Muscle of leg (tissue), 11 donors: Measurements from ENCODE around the gene GNA12. TPM values are rescaled to one million over a fixed set of nuclear protein-coding genes. Genes with fewer than 3 reads are reported as not detected.
"Not testable (repeated sequence)": the region's sequence is repeated elsewhere in the genome, so short reads cannot be mapped to it uniquely, and the experiment has no call there.

Experiments used
- DNase-seq: peaks from one replicate; pipeline ENCODE4 v3.0.0; 2013
- H3K27ac ChIP-seq: one replicate; pipeline ENCODE4 v1.5.1; 2013; ENCODE audit warnings: mild to moderate bottlenecking, low read length, control low read depth
- H3K27me3 ChIP-seq: one replicate; pipeline ENCODE4 v1.6.1; 2013; ENCODE audit warnings: low read length; ENCODE audit not compliant: control insufficient read depth, insufficient read depth
- H3K36me3 ChIP-seq: one replicate; pipeline ENCODE4 v1.6.1; 2013; ENCODE audit warnings: low read length; ENCODE audit not compliant: control insufficient read depth, insufficient read depth
- H3K4me1 ChIP-seq: one replicate; pipeline ENCODE4 v1.6.1; 2013; ENCODE audit warnings: low read length; ENCODE audit not compliant: control insufficient read depth, insufficient read depth
- H3K4me3 ChIP-seq: one replicate; pipeline ENCODE4 v1.5.1; 2013; ENCODE audit warnings: low read length, control low read depth
- H3K9me3 ChIP-seq: replicated peaks from 2 replicates; pipeline ENCODE4 v1.6.1; 2013; ENCODE audit warnings: low read depth, low read length; ENCODE audit not compliant: control insufficient read depth
- WGBS: methylation state at CpG from one replicate; pipeline ENCODE4 v1.1.5; 2013; ENCODE audit warnings: missing lambda C conversion rate; ENCODE audit not compliant: insufficient coverage; 5-methylcytosine and 5-hydroxymethylcytosine counted together
- polyA plus RNA-seq, 8 donors: library from polyadenylated mRNA; unstranded; fragments of 120-200 nt; gene quantifications; one replicate each; pipeline versions ENCODE4 v1.2.1 to v1.2.3, GENCODE V29; 2013; ENCODE audit warnings: inconsistent platforms in 1 of 8, low replicate concordance in 1 of 8; ENCODE audit not compliant: insufficient read length in 8 of 8, insufficient read depth in 1 of 8
- total RNA-seq: library from RNA; stranded (reverse); fragments of 120-200 nt; gene quantifications from one replicate; pipeline ENCODE4 v1.2.4, GENCODE V29; 2013

GNA12 gene
- total and polyA plus RNA-seq, 9 donors, result 6.6 to 40.4 (median 31.6) TPM

DNA sequence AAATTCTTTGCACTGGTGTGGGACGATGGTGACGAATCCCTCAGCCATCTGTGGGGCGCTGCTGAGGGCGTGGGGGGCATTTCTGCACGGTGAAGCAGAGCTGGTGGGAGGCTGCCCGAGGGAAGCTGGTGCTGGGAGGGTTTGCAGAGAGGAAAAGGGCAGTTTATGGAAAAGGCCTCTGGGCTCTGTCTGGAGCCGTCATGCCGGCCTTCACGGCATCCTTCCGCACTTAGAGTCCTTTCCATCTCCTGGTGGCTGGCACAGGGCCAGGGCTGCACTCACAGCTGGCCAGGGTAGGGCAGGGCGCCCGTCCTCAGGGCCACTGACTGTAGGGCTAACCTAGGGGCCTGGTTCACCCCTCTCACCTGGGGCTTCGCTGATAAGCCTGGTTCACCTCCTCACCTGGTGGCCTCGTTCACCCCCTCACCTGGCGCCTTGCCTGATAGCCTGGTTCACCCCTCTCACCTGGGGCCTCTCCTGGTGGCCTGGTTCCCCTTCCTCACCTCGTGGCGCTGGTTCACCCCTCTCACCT, 156.7 kb downstream of the GNA12 start:
- Histone ChIP-seq H3K27me3 (peaks cover 45% of the 10 kb centered on the region), H3K27ac (no peak overlapping the region), H3K9me3 (no peaks in the 10 kb centered on the region), H3K4me3 (no peak overlapping the region), H3K36me3 (no peaks in the 10 kb centered on the region), H3K4me1 (peaks cover 19% of the 10 kb centered on the region)
- 49% methylated on average over 17 of the region's 17 CpGs for WGBS
- DNase-seq, result no peak

DNA sequence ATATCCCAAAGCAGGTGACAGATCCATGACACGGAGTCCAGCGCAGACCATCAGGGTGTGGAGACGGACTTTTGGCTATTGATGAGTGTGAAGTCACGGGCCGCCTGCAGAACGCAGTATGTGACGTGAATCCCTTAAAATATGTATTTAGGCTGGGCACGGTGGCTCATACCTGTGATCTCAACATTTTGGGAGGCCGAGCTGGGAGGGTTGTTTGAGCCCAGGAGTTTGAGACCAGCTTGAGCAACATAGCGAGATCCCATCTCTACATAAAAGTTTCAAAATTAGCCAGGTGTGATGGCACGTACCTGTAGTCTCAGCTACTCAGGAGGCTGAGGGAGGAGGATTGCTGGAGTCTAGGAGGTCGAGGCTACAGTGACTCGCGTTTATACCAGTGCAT, 158.0 kb downstream of the GNA12 start:
- Histone ChIP-seq H3K27ac (no peak overlapping the region), H3K4me3 (no peak overlapping the region), H3K27me3 (peaks cover 48% of the 10 kb centered on the region), H3K9me3 (no peaks in the 10 kb centered on the region), H3K36me3 (no peaks in the 10 kb centered on the region), H3K4me1 (peaks cover 30% of the 10 kb centered on the region)
- 95% methylated on average over 6 of the region's 14 CpGs for WGBS
- DNase-seq, result no peak

DNA sequence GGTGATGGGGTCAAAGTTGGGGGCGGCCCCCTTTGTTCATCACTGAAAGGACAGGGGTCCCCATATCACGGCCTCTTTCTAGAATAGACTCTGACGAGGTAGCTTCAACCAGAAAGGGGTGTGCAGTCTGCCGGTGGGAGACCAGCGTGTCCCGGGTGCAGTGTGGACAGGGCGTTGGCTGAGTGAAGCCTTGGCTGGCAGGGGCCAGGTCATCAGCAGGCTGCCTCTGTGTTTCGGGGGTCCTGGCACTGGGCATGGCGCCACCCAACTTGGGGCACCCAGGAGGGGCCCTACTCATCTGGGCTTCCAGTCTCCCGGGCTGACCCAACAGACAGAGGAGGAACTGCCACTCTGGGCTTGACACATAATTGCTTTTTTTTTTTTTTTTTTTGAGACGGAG, 159.6 kb downstream of the GNA12 start:
- Histone ChIP-seq H3K9me3 (no peaks in the 10 kb centered on the region), H3K27ac (no peak overlapping the region), H3K4me1 (peaks cover 30% of the 10 kb centered on the region), H3K4me3 (no peak overlapping the region), H3K36me3 (no peaks in the 10 kb centered on the region), H3K27me3 (peaks cover 36% of the 10 kb centered on the region)
- DNase-seq, result no peak
- 91% methylated on average over 9 of the region's 11 CpGs for WGBS

DNA sequence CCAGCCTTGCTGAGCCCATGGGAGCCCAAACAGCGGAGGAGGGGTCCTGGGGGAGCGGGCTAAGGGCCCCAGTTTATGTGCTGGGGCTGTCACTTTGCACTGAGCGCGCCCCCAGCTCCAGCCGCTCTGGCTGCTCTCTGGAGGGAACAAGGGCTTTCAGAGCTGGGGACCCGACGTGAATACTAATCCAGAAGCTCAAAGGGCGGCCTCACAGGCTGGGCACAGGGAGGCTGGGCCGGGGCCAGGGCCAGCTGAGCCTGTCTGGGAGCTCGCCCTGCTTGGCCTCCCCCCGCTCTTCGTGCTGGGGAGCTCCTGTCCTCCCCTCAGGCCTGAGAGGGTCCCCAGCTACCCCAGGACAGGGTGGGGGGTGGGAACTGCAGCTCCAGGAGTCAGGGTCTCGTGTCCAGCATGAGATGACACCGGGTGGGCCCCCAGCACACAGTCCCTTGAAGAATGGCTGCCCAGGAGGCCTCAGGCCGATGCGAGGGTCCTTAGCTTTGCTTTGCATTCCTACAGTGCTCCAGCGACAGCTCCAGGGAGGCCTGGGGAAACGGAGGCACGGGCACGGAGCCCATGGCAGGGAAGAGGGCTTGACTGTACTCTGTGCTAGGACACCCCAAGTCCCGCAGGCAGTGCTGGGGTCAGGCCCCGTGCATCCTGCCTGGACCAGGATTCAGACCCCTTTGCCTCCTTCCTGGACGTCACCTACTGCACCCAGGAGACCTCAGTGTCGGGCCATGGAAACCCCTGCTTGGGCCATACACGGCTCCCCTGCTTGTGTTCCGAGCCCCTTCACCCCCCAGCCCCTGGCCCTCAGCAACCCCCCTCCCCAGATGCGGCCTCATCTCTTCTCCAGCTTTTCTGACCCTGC, 161.9 kb downstream of the GNA12 start:
- WGBS, result 81% methylated on average over 19 of the region's 27 CpGs
- no peak for DNase-seq
- H3K27ac ChIP-seq, result no peak overlapping the region
- H3K9me3 ChIP-seq, result no peaks in the 10 kb centered on the region
- H3K4me3 ChIP-seq, result no peak overlapping the region
- H3K27me3 ChIP-seq, result peaks cover 15% of the 10 kb centered on the region
- H3K4me1 ChIP-seq, result peaks cover 12% of the 10 kb centered on the region
- H3K36me3 ChIP-seq, result no peaks in the 10 kb centered on the region

DNA sequence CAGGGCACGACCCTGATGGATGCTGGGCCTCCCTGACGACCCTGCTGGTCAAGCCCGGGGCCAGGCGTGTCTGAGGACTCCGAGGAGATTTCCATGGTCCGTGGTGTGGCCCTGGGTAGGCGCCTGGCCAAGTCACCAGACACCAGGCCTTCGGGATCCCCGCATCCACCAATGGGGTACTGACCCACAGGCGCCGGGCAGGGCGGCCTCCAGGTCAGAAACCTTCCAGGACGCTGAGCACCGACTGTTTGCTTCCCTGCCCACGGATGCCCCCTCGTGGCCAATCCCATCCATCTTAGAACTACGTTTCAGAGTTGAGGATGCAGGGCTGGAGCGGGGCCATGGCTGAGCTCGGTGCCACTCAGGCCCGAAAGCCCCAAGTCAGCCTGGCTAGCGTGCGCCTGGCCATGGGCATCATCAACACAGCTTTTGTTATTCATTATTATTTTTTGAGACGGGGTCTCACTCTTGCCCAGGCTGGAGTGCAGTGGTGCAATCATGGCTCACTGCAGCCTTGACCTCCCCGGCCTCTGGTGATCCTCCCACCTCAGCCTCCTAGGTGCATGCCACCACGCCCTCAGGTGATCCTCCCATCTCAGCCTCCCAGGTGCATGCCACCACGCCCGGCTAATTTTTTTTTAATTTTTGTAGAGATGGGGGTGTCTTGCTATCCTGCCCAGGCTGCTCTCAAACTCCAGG, 163.2 kb downstream of the GNA12 start:
- no peak overlapping the region for H3K27ac ChIP-seq

DNA sequence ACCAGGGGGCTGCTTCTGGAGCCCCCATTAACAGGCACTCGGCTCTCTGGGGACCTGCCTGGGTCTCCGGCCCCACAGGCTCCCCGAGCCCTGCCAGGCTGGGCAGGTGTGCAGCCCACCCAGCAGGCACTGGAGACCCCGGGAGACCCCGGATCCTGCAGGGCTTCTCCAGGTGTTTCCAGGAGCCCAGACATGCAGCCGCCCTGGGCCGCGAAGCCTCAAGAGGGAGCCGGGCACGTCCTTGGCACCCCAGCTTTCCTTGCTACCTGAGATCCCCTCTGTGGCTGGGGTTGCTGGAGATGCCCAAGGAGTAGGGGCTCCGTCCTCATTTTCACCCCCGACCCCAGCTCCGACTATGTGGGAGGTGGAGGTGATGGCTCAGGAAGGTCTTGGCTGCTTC, 163.9 kb downstream of the GNA12 start:
- H3K9me3 ChIP-seq, result peaks cover 3% of the 10 kb centered on the region
- no peaks in the 10 kb centered on the region for H3K36me3 ChIP-seq
- DNase-seq, result no peak
- H3K27ac ChIP-seq, result no peak overlapping the region
- 88% methylated on average over 8 of the region's 13 CpGs for WGBS
- no peak overlapping the region for H3K4me3 ChIP-seq
- peaks cover 12% of the 10 kb centered on the region for H3K4me1 ChIP-seq
- H3K27me3 ChIP-seq, result peaks cover 2% of the 10 kb centered on the region

More for the DNA sequence above, 163.2 kb downstream of the GNA12 start:
- Histone ChIP-seq H3K27me3 (peaks cover 3% of the 10 kb centered on the region), H3K36me3 (no peaks in the 10 kb centered on the region), H3K9me3 (no peaks in the 10 kb centered on the region), H3K4me1 (peaks cover 12% of the 10 kb centered on the region), H3K4me3 (no peak overlapping the region)
- 30% methylated on average over 18 of the region's 27 CpGs for WGBS
- DNase-seq, result peak; percentile 75

DNA sequence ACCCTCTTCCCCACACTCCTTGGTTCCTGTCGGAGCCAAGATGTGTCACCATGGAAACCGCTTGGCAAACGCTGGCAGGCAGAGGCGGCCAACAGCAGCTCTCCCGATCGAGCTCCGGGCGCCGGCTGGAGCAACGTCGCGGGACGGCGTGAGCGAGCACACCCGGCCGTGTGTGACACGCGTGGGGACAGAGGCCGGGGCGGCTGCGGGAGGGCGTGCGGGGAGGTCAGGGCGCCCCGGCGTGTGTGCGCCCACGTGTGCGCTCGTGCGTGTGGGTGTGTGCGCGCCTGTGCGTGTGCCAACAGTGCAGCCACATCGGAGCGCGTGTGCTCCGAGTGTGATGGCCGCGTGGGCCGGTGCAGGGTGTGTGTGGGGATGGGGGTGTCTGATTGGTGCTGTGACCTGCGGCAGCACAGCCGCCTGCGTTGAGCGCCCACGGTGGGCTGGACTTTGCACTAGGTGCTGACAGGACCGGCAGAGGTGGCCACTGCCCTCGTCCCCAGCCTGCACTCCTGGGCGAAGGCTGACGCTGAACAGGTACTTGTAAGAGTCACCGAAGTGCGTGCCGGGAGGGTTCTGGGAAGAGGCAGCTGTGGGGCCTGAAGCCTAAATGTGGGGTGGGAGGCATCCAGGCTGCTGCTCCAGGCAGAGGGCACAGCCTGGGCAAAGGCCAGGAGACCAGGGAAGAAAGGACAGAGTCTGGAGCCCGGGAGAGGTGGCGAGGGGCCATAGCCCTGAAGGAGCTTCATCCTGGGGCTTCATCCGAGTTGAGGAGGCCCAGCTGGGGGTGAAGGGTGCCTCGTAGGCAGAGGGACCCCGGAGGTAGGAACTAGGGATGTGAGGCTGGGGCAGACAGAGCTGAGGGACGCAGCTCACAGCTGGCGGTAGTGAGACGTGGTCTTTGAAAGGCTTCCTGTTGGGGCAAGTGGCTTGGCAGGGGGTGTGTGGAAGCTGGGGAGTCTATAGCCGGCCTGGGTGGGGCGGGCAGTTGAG, 164.7 kb downstream of the GNA12 start:
- not testable (repeated sequence) for H3K27ac ChIP-seq, H3K27me3 ChIP-seq, H3K4me3 ChIP-seq, DNase-seq, H3K9me3 ChIP-seq, H3K36me3 ChIP-seq
- peaks cover 12% of the 10 kb centered on the region for H3K4me1 ChIP-seq
- 57% methylated on average over 54 of the region's 64 CpGs for WGBS

DNA sequence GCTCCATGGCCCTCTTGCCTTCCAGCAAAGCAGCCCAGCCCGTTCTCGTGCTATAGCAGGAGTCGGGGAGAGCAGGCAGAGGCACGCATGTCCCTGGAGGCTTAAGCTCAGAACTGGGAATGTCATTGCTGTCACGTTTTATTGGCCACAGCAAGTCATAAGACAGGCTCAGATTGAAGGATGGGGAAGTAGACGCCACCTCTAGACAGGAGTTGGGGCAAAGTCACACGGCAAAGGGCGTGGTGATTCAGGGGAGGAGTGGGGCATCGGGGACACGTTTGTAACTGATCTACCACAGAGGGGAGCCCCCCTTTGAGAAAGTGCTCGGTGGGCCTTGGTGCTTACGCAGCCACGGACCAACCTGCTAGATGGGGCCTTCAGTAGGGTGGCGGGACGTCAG, 165.7 kb downstream of the GNA12 start:
- WGBS, result 69% methylated on average over 6 of the region's 15 CpGs

More for the DNA sequence above, 165.7 kb downstream of the GNA12 start:
- not testable (repeated sequence) for DNase-seq, H3K27me3 ChIP-seq, H3K27ac ChIP-seq, H3K4me3 ChIP-seq, H3K36me3 ChIP-seq
- Histone ChIP-seq H3K4me1 (peaks cover 12% of the 10 kb centered on the region), H3K9me3 (peaks cover 12% of the 10 kb centered on the region)
